GM20431 (cell line): ENCODE data around the gene IQGAP2.
"Not testable (repeated sequence)": the region's sequence is repeated elsewhere in the genome, so short reads cannot be mapped to it uniquely, and the experiment has no call there.

Experiments used
- in situ Hi-C: fragments of 300-500 bp; cut with MseI, MboI; formaldehyde crosslinking; loops from one replicate; pipeline ENCODE4 v1.15.0; 2020; ENCODE audit warnings: low sequenced_read_pairs; ENCODE audit not compliant: unreplicated experiment

IQGAP2 gene

GRCh38 chr5:76723266-76723665, 320.2 kb downstream of the IQGAP2 start:
- in situ Hi-C loops = no loop called here

GRCh38 chr5:76723906-76724305, 320.8 kb downstream of the IQGAP2 start:
- in situ Hi-C loops = no loop called here

DNA sequence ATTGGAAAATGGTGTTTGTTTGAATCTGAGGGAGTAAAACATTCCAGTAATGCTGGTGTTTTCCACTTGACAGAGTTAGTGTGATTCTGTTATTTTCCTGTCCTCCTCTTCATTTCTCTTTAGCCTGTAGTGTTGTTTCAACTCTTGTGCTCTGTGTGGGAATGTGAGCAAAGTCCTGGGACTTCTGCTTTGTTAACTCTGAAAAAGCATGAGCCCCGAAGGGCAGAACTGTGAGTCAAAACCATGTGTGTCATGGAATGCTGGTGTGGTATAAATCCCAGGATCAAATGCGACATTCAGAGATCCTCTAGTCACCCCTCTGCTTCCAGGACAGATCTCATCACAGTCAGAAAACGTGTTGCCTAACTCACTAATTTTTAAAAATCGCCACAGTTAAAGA, 321.8 kb downstream of the IQGAP2 start:
- in situ Hi-C loops = no loop called here

DNA sequence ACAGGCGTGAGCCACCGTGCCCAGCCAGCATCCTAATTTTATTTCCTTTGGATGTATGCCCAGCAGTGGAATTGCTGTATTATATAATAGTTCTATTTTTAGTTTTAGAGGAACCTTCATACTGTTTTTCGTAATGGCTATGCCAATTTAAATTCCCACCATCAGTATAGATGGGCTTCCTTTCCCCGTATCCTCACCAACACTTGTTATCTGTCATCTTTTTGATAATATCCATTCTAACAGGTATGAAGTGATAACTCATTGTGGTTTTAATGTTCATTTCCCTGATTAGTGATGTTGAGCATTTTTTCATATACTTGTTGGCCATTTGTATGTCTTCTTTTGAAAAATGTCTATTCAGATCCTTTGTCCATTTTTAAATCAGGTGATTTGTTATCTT, 325.9 kb downstream of the IQGAP2 start:
- in situ Hi-C loops = no loop called here

DNA sequence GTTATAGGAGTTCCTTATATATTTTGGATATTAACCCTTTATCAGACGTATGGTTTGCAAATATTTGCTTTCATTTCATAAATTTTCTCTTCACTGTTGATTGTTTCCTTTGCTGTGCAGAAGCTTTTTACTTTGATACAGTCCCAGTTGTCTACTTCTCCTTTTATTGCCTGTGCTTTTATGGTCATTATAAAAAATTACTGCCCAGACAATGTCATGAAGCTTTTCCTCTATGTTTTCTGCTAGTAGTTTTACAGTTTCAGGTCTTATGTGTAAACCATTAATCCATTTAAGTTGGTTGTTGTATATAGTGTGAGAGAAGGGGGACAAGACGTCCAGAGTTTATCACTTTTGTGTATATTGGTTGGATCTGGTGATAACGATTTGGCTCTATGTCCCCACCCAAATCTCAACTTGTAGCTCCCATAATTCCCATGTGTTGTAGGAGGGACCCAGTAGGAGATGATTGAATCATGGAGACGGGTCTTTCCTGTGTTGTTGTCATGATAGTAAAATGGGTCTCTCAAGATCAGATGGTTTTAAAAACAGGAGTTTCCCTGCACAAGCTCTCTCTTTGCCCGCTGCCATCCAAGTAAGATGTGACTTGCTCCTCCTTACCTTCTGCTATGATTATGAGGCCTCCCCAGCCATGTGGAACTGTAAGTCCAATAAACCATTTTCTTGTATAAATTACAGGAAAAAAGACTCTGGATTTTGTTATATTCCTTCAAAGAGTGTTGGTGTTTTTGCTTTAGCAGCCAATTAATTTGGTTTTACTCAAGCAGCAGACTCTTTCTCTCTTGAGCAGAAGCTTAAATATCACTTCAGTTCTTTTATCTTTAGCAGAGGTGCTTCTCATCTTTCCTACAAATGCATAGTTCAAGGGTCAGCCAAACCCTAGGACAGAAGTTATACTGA, 326.5 kb downstream of the IQGAP2 start:
- in situ Hi-C loops = no loop called here

- in situ Hi-C loops = no loop called here
Observed at GRCh38 chr5:76732405-76733048, 329.4 kb downstream of the IQGAP2 start.

- in situ Hi-C loops = no loop called here
Observed at GRCh38 chr5:76733049-76733417, 329.9 kb downstream of the IQGAP2 start.

DNA sequence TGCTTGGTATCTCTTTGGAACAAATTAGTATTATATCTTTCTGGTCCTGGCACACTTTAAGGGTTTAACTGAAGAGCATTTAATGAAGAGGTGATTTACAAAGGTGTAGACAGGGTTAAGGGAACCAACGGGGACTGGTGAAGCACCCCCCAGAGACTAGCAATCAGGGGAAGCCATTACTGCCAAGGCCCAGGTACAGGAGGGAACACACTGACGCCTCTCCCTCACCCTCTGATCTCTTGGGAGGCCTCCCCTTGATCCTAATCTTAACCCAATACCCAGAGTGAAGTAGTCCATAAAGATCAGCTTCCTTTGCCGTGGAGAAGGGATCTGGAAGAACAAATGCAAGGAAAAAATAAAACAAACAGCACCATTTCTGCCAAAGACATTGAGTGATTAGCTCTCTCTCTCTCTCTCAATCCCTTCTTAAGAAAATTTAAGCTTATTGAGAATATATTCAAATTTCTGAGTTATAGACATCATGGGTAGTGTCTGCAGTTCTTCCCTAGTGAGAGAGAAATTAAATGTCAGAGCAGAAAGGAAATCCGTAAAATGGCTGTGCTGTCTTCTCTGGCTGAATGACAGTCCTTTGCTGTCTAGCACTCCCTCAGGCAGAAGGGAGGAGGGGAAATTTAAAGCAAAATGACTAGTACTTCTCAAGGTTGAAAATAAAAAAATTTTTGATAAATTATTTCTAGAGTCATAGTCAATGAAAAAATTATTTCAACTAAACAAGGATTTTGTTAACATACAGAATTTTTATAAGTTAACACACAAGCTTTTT, 332.9 kb downstream of the IQGAP2 start:
- in situ Hi-C loops = no loop called here

- in situ Hi-C loops = no loop called here
Observed at GRCh38 chr5:76736679-76737556, 333.8 kb downstream of the IQGAP2 start.

DNA sequence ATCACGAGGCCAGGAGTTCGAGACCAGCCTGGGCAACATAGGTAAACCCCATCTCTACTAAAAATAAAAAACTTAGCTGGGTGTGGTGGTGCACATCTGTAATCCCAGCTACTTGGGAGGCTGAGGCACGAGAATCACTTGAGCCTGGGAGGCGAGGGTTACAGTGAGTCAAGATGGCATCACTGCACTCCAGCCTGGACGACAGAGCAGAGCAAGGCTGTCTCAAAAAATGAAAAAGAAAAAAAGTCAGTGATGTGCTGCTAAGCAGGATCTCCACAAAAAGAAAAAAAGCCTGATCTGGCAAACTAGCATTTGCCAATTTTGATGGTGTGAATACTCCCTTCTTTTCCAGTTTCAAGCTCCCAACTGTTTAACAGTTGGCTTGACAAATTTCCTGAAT, 334.8 kb downstream of the IQGAP2 start:
- in situ Hi-C loops = no loop called here

DNA sequence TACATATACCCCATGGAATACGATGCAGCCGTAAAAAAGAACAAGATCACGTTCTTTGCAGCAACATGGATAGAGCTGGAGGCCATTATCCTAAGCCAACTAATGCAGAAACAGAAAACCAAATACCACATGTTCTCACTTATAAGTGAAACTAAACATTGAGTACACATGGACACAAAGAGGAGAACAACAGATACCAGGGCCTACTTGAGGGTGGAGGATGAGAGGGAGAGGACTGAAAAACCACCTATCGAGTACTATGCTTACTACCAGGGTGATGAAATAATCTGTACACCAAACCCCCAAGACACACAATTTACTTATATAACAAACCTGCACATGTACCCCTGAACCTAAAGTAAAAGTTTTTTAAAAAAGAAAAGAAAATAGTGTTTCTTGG, 338.4 kb downstream of the IQGAP2 start:
- in situ Hi-C loops = not testable (repeated sequence)

DNA sequence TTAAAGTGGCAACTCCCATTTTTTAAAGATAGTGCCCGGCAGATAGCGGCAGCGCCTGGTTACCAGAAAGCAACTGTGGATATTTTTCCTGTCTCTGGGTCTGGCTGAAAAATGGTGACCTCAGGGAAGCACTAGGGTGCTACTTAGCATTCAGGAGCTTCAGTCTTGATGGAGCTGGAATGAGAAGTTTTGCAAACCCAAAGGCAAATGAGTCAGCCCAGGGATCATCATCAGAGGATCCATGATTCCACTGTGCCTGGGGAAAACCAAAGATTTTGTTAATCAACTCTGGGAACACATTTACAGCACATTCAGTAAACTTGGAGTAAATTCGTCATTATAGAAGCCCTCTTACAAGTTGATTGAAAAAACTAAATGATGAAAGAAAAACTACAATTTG, 339.5 kb downstream of the IQGAP2 start:
- in situ Hi-C loops = no loop called here

GRCh38 chr5:76744632-76745031, 341.5 kb downstream of the IQGAP2 start:
- in situ Hi-C loops = no loop called here

- in situ Hi-C loops = no loop called here
Observed at GRCh38 chr5:76745670-76746069, 342.6 kb downstream of the IQGAP2 start.

- in situ Hi-C loops = no loop called here
Observed at GRCh38 chr5:76746677-76747076, 343.6 kb downstream of the IQGAP2 start.

GRCh38 chr5:76747706-76748105, 344.6 kb downstream of the IQGAP2 start:
- in situ Hi-C loops = no loop called here

- in situ Hi-C loops = no loop called here
Observed at GRCh38 chr5:76751291-76751690, 348.2 kb downstream of the IQGAP2 start.

DNA sequence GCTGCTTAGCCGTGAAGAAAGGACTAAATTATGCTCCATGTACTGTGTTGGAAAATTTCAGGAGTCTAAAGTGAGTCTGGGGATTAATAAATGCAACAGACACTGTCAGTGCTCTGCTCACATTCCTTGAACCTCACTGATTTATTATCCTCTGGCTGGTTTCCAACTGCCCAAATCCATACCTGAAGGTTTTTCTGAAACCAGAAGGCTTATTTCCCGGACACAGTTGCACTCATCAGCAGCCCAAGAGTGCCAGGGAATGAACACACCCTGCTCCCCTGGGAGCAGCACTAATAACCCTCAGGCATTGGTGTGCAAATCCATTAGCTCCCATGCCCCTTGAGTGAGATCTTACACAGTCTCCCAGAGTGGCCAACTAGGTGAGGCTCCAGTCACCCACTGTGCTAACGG, 351.6 kb downstream of the IQGAP2 start:
- in situ Hi-C loops = no loop called here

GRCh38 chr5:76755779-76756637, 352.9 kb downstream of the IQGAP2 start:
- in situ Hi-C loops = no loop called here
